Effector memory CD4-positive, alpha-beta T cell (primary cell): ENCODE data around the gene SIRPD.

Source experiments
- DNase-seq, 3 donors: peaks; one replicate each; pipeline ENCODE4 v3.0.0-alpha.2; 2020
- H3K27ac ChIP-seq: 2 replicates; pipeline ENCODE4 v1.7.0; 2013; ENCODE audit warnings: mild to moderate bottlenecking, low read length, moderate library complexity; ENCODE audit not compliant: insufficient read depth, poor library complexity, severe bottlenecking
- H3K27me3 ChIP-seq: replicated peaks from 2 replicates; pipeline ENCODE4 v1.7.0; 2013; ENCODE audit warnings: mild to moderate bottlenecking, low read length; ENCODE audit not compliant: insufficient read depth, control insufficient read depth, poor library complexity, severe bottlenecking
- H3K36me3 ChIP-seq: 2 replicates; pipeline ENCODE4 v1.7.0; 2013; ENCODE audit warnings: mild to moderate bottlenecking, low read length, moderate library complexity; ENCODE audit not compliant: control insufficient read depth, insufficient read depth
- H3K4me1 ChIP-seq: 2 replicates; pipeline ENCODE4 v1.7.0; 2013; ENCODE audit warnings: low read length, mild to moderate bottlenecking; ENCODE audit not compliant: control insufficient read depth, insufficient read depth, poor library complexity, severe bottlenecking
- H3K4me3 ChIP-seq: 2 replicates; pipeline ENCODE4 v1.7.0; 2013; ENCODE audit warnings: low read length, low read depth, mild to moderate bottlenecking; ENCODE audit not compliant: insufficient read depth, poor library complexity, severe bottlenecking
- H3K9me3 ChIP-seq: 2 replicates; pipeline ENCODE4 v1.7.0; 2013; ENCODE audit warnings: mild to moderate bottlenecking, low read length, moderate library complexity; ENCODE audit not compliant: control insufficient read depth

SIRPD gene

DNA sequence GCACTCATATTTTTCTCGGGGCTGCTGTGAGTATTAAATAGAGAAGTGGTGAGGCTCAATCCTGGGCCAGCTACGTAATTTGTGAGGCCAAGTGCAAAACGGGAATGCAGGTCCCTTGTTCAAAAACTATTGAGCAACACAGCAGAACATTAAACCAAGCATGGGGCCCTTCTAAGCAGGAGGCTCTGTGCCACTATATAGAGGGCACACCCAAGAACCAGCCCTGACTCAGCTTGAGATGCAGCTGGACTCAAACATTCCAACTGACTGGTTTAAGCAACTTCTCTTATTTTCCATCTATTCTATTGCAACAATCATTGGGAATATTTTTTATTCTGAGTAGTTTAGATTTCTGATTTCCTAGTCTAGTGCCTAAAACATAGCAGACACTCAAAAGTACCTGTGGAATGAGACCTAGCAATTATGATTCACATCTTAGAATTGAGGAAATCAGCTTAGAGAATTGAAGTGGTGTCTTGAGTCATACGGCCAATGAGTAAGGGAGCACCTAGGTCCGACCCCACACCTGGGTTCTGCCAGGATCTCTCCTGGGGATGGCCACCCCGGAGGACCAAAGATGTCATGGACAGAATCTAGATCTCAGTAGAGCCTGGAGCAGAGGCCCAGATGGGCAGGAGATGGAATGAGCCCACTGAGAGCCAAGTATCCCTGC is 67.6 kb downstream of the SIRPD start:
- no peaks in the 10 kb centered on the region for H3K36me3 ChIP-seq
- no peak for DNase-seq

DNA sequence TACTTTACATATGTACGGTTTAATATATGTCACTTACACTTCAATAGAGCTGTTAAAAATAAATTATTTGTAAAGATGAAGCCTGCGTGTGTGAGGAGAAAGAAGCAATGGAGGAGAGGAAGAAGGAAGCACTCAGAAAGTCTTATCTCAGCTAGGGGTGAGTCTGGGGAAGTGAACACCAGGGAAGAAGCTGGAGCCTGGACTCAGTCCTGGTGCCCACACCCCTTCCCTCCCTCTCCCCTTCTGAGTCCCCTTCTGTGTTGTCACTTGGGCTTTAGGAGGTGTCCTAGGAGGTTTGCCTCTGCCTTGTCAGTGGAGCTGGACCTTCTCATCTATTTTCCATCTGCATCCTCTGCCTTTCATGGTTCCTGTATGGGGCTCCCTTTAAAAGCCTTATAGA is 68.2 kb downstream of the SIRPD start:
- DNase-seq = no peak
- Histone ChIP-seq H3K27ac (no peak overlapping the region), H3K4me1 (no peaks in the 10 kb centered on the region), H3K36me3 (no peaks in the 10 kb centered on the region), H3K9me3 (no peaks in the 10 kb centered on the region), H3K4me3 (no peak overlapping the region), H3K27me3 (no peaks in the 10 kb centered on the region)

More for the DNA sequence above, 67.6 kb downstream of the SIRPD start:
- no peaks in the 10 kb centered on the region for H3K27me3 ChIP-seq
- no peaks in the 10 kb centered on the region for H3K4me1 ChIP-seq
- H3K27ac ChIP-seq = no peak overlapping the region
- no peaks in the 10 kb centered on the region for H3K9me3 ChIP-seq
- no peak overlapping the region for H3K4me3 ChIP-seq

DNA sequence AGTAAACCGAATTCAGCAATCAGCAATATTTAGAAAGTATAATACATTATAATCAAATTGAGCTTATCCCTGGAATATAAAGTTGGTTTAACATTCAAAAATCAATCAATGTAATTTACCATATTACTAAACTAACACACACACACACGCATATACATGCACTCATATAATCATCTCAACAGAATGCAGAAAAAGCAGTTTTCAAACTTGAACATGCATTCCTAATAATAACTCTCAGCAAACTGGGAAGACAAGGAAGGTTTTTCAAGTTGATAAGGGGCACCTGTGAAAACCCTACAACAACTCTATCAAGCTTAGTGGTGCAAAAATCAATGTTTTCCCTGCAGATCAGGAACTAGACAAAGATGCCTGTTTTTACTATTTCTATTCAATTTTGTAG is 70.9 kb downstream of the SIRPD start:
- H3K36me3 ChIP-seq = no peaks in the 10 kb centered on the region
- no peak overlapping the region for H3K27ac ChIP-seq
- H3K27me3 ChIP-seq = no peaks in the 10 kb centered on the region
- DNase-seq = no peak
- H3K9me3 ChIP-seq = no peaks in the 10 kb centered on the region
- no peaks in the 10 kb centered on the region for H3K4me1 ChIP-seq
- H3K4me3 ChIP-seq = no peak overlapping the region

DNA sequence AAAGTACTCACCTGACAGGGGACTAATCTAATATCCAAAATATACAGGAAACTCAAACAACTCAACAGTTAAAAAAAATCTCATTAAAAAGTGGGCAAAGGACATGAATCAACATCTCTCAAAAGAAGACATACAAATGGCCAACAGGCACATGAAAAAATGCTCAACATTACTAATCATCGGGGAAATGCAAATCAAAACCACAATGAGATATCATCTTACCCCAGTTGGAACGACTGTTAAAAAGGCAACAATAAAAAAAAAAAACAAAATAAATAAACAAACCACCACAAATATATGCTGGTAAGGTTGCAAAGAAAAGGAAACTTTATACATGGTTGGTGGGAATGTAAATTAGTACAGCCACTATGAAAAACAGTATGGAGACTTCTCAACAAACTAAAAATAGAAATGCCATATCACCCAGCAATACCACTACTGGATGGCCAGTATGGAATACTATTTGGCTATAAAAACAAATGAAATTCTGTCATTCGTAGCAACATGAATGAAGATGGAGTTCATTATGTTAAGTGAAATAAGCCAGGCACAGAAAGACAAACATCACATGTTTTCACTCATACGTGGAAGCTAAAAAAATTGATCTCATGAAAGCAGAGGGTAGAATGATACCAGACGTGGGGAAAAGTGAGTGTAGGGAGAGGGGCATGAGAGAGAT is 72.9 kb downstream of the SIRPD start:
- H3K27me3 ChIP-seq = no peaks in the 10 kb centered on the region
- no peaks in the 10 kb centered on the region for H3K36me3 ChIP-seq
- no peak overlapping the region for H3K27ac ChIP-seq
- no peaks in the 10 kb centered on the region for H3K4me1 ChIP-seq
- no peaks in the 10 kb centered on the region for H3K9me3 ChIP-seq
- no peak for DNase-seq
- no peak overlapping the region for H3K4me3 ChIP-seq
